Body of pancreas (tissue), 4 donors: ENCODE data around the gene TYW1B. TPM values are rescaled to one million over a fixed set of nuclear protein-coding genes. Genes with fewer than 3 reads are reported as not detected.
"Not testable (repeated sequence)": the region's sequence is repeated elsewhere in the genome, so short reads cannot be mapped to it uniquely, and the experiment has no call there.

ENCODE experiments used
- ATAC-seq: fragments of 150-250 bp; one replicate; pipeline ENCODE4 v1.9.1; 2016
- DNase-seq, 4 donors: peaks; one replicate each; pipeline ENCODE4 v3.0.0-alpha.2; 2019
- H3K27ac ChIP-seq, 4 donors: fragments of 200-600 bp; sonication (generic); 1 replicate in 3 of 4; 2 replicates in 1 of 4; pipeline versions ENCODE4 v1.5.1 to v1.6.1; 2016 to 2019; ENCODE audit warnings: mild to moderate bottlenecking in 1 of 4, mixed read lengths in 1 of 4, moderate library complexity in 1 of 4
- H3K27me3 ChIP-seq, 2 donors: fragments of 200-600 bp; sonication (generic); one replicate each; pipeline ENCODE4 v1.6.0; 2016; ENCODE audit warnings: mild to moderate bottlenecking in 1 of 2
- H3K36me3 ChIP-seq, 2 donors: fragments of 200-600 bp; sonication (generic); replicated peaks in 1 of 2; 2 replicates each; pipeline ENCODE4 v1.5.1; 2016; ENCODE audit warnings: low read depth in 2 of 2; ENCODE audit not compliant: insufficient read depth in 1 of 2
- H3K4me1 ChIP-seq: fragments of 200-600 bp; sonication (generic); one replicate; pipeline ENCODE4 v1.6.0; 2016
- H3K4me3 ChIP-seq, 2 donors: fragments of 200-600 bp; sonication (generic); 1 replicate in 1 of 2; 2 replicates in 1 of 2; pipeline ENCODE4 v1.5.1; 2016 to 2019
- H3K9me3 ChIP-seq, 3 donors: fragments of 200-600 bp; sonication (generic); 1 replicate in 2 of 3; 2 replicates in 1 of 3; pipeline ENCODE4 v1.5.1; 2016
- POLR2A ChIP-seq, 3 donors: fragments of 450-650 bp; IDR thresholded peaks; one replicate each; pipeline ENCODE4 v1.6.1; 2016; ENCODE audit warnings: antibody characterized with exemption in 3 of 3, mild to moderate bottlenecking in 2 of 3
- WGBS, 2 donors: methylation state at CpG; one replicate each; pipeline ENCODE4 v1.1.5; 2017; 5-methylcytosine and 5-hydroxymethylcytosine counted together
- intact Hi-C: fragments of 100-400 bp; cut with DNase I; formaldehyde crosslinking; loops from one replicate; pipeline ENCODE4 v1.15.1; 2023
- total RNA-seq, 2 donors: library from RNA; depleted of rRNA; stranded (reverse); fragments of >200 nt; gene quantifications; one replicate each; pipeline ENCODE4 v1.1.0, GENCODE V29; 2016
- TF ChIP-seq, protein P1 (sequence below), 7 experiments: fragments of 450-650 bp in 4 of 7; fragments of 200-600 bp in 3 of 7; sonication (generic) in 3 of 7; IDR thresholded peaks; one replicate each; pipeline ENCODE4 v1.5.1; 2016 to 2019; ENCODE audit warnings: antibody characterized with exemption in 7 of 7

Gene TYW1B
- total RNA-seq, 2 donors from 2014 or later: 5.7 to 7.9 TPM

DNA sequence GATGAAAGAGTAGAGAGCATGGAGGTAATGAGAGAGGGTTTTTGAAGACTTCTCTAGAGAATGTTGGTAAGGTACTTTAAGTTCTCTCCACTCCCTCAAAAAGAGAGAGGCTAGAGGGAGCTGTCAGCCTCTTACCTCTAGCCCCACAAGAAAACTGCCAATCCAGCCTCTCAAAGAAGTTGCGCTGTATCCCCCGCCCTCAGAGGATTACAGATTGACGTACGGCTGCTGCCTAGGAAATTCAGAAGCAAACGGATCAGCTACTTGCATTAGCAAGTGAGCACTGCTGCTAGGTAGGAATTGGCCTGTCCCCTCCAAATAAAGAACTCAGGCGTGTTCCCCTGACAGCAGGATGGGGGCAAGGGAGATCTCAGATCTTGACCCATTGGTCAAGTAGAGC is 34.2 kb downstream of the TYW1B start:
- 94 to 100% methylated on average over 5 to 6 of the region's 6 CpGs for WGBS, 2 donors
- ATAC-seq (no peak), DNase-seq (no peak)
- H3K27ac ChIP-seq: no peak overlapping the region
- no peaks in the 10 kb centered on the region for H3K36me3 ChIP-seq
- H3K4me1 ChIP-seq: no peaks in the 10 kb centered on the region
- intact Hi-C loops: no loop called here
- H3K9me3 ChIP-seq: no peaks in the 10 kb centered on the region
- no peaks in the 10 kb centered on the region for H3K27me3 ChIP-seq
- no peak overlapping the region for H3K4me3 ChIP-seq
- TF ChIP-seq POLR2A (IDR thresholded peaks at IDR 0.05): no peak
- TF ChIP-seq, protein P1, sequence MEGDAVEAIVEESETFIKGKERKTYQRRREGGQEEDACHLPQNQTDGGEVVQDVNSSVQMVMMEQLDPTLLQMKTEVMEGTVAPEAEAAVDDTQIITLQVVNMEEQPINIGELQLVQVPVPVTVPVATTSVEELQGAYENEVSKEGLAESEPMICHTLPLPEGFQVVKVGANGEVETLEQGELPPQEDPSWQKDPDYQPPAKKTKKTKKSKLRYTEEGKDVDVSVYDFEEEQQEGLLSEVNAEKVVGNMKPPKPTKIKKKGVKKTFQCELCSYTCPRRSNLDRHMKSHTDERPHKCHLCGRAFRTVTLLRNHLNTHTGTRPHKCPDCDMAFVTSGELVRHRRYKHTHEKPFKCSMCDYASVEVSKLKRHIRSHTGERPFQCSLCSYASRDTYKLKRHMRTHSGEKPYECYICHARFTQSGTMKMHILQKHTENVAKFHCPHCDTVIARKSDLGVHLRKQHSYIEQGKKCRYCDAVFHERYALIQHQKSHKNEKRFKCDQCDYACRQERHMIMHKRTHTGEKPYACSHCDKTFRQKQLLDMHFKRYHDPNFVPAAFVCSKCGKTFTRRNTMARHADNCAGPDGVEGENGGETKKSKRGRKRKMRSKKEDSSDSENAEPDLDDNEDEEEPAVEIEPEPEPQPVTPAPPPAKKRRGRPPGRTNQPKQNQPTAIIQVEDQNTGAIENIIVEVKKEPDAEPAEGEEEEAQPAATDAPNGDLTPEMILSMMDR (IDR thresholded peaks at IDR 0.05): no peak

DNA sequence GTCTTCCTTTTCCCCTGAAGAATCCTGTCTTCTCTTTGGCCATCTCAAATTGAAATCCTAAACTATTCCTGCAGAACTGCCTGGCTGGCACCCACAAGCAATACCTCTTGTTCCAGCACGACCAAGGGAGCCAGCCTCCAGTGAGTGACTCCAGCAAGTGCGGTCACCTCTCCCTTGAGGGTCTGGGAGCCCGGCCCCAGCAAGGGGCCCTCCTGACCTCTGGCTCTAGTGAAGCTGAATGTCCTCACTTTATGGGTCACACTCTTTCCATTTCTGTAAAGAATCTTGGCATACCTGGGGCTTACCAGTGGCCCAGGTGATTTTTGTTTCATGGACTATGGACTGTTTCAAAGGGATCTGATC is 37.3 kb downstream of the TYW1B start:
- H3K27ac ChIP-seq, ATAC-seq, H3K36me3 ChIP-seq, H3K4me1 ChIP-seq, H3K27me3 ChIP-seq, intact Hi-C loops, H3K9me3 ChIP-seq, H3K4me3 ChIP-seq, DNase-seq: not testable (repeated sequence)
- 70 to 87% methylated on average over 2 to 3 of the region's 3 CpGs for WGBS, 2 donors

DNA sequence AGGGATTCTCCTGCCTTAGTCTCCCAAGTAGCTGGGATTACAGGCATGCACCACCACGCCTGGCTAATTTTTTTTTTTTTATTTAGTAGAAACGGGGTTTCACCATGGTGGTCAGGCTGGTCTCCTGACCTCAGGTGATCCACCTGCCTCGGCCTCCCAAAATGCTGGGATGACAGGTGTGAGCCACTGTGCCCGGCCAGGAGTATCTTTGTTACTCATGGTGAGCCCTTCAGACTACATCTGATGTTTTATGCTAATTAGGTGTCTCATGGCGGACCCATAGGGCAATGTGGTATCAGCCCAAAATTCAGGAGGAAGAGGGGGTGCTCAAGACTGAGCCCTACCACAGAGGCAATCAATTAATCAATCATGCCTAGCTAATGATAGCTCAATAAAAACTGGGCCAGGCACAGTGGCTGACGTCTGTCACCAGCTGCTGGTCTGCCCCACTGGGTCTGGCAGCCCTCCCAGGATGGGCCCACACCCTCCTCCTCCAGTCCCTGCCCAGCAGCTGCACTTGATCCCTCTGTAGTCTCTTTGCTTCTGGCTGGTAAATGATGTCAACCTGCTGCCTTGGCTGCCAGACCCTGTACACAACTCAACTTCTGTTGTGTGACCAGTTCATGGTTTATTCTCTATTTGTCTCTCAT is 37.8 kb downstream of the TYW1B start:
- H3K27me3 ChIP-seq, H3K27ac ChIP-seq, H3K36me3 ChIP-seq, H3K4me1 ChIP-seq, H3K4me3 ChIP-seq, intact Hi-C loops, H3K9me3 ChIP-seq: not testable (repeated sequence)
- DNase-seq (peak in 3 of 4 donors; percentile 13 to 28 (median 17)), ATAC-seq (peak; percentile 71)
- 72 to 76% methylated on average over 3 to 6 of the region's 6 CpGs for WGBS, 2 donors

DNA sequence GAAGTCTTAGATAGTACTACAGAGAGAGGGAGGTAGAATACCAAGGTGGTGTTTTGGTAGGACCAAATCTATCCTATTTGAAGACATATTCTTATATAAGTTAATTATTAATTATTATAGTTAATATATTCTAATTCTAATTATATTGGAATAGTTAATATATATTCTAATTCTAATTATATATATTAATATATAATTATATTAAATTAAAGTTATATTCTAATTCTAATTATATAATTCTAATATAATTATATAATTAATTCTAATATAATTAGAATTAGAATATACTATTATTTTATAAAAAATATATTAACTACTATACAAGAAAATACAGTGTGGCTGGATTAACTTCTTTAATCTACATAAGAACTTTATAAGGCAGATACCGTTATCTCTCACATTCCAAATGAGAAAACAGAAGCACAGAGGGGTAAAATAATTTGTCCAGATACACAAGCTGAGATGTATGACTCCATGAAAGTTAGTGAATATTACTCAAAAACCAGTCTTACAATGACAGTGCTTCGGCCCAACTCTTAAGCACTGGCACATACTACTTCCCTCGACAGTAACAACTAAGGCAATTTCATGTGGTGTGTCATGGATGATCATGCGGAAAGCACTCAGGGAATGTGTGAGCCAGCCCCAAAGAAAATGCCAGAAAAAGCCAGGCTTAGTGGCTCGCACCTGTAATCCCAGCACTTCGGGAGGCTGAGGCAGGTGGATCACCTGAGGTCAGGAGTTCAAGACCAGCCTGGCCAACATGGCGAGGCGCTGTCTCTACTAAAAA is 42.6 kb downstream of the TYW1B start:
- TF ChIP-seq POLR2A (IDR thresholded peaks at IDR 0.05): no peak
- TF ChIP-seq, protein P1 (IDR thresholded peaks at IDR 0.05): no peak
- H3K27me3 ChIP-seq: no peaks in the 10 kb centered on the region
- H3K4me3 ChIP-seq: no peak overlapping the region
- no peak for DNase-seq
- intact Hi-C loops: no loop called here
- no peaks in the 10 kb centered on the region for H3K9me3 ChIP-seq
- ATAC-seq: no peak
- no peak overlapping the region for H3K27ac ChIP-seq
- H3K36me3 ChIP-seq: no peaks in the 10 kb centered on the region
- H3K4me1 ChIP-seq: no peaks in the 10 kb centered on the region
- WGBS, 2 donors: 86 to 93% methylated on average over 6 to 8 of the region's 8 CpGs

DNA sequence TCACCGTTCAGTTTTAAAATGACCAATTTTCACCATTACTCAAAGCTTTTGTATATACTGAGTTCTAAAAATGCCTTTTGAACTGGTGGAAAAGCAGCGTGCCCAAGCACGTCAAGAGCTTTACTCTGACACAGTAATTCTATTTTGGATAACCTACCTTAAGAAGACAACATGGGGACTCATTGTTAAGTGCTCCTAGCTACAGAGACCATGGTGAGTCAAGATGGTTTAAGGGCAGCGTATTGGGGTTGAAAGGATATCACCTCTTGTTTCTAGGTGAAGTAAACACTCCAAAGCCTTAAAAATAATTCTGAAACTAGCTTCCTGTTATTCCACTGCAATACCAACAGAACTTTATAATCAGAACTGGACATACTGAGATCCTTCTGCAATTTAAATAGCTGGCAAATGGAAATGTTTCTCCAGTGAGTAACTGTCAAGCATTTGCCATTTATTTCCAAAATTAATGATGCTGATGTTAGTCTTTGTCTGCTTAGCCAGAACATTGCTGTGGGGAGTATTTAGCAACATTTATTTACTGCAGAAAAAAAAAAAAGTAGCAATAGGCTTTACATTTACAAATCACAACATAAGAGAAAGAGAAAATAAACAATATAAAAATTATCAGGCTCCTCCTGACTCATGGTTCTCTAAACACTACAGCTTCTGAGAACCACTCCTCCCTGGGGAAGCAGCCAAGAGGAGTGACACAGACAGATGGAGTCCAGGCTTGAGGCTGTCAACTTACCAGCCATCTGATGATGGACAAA is 44.2 kb downstream of the TYW1B start:
- H3K27me3 ChIP-seq, H3K36me3 ChIP-seq, H3K9me3 ChIP-seq, ATAC-seq, H3K4me1 ChIP-seq, intact Hi-C loops, H3K27ac ChIP-seq, H3K4me3 ChIP-seq: not testable (repeated sequence)
- 68% methylated on average over 4 of the region's 4 CpGs for WGBS, 2 donors
- DNase-seq: peak in 3 of 4 donors; percentile 11 to 21 (median 11)

DNA sequence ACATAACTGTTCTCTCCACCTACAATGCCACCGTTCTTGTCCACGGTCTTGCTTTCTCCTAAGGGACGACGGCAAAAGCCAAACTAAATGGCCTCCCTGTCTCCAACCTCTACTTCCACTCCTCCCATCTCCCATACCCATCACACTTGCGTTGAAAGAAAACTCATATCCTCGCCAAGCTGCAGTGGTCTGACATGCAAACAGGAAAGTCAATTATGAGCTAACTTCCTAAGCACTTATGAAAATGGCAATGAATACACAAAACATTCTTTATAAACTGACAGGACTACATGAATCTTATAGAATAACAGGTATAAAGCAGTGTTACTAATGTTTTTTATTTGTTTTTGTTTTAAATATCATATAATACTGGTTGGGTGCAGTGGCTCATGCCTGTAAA is 46.4 kb downstream of the TYW1B start:
- Histone ChIP-seq H3K36me3 (no peaks in the 10 kb centered on the region), H3K9me3 (no peaks in the 10 kb centered on the region), H3K4me1 (no peaks in the 10 kb centered on the region), H3K27me3 (no peaks in the 10 kb centered on the region), H3K4me3 (no peak overlapping the region), H3K27ac (no peak overlapping the region)
- TF ChIP-seq, protein P1 (IDR thresholded peaks at IDR 0.05): no peak
- no peak for TF ChIP-seq POLR2A (IDR thresholded peaks at IDR 0.05)
- DNase-seq: no peak
- intact Hi-C loops: no loop called here
- WGBS, 2 donors: 89 to 91% methylated on average over 6 of the region's 6 CpGs
- no peak for ATAC-seq
